Stimulated activated naive CD4-positive, alpha-beta T cell treated with Interleukin-2 at 50 U/mL for 16 hours (primary cell): ENCODE measurements around the gene OAS3.
"Not testable (repeated sequence)": the region's sequence is repeated elsewhere in the genome, so short reads cannot be mapped to it uniquely, and the experiment has no call there.

Experiments used
- DNase-seq: peaks from one replicate; lab custom pipeline; 2025; lab: John Stamatoyannopoulos, UW

Gene OAS3

GRCh38 chr12:112927475-112927874 is 10.8 kb upstream of the OAS3 start:
- no peak for DNase-seq

- no peak for DNase-seq
Measured at GRCh38 chr12:112927925-112928324, 10.3 kb upstream of the OAS3 start.

DNA sequence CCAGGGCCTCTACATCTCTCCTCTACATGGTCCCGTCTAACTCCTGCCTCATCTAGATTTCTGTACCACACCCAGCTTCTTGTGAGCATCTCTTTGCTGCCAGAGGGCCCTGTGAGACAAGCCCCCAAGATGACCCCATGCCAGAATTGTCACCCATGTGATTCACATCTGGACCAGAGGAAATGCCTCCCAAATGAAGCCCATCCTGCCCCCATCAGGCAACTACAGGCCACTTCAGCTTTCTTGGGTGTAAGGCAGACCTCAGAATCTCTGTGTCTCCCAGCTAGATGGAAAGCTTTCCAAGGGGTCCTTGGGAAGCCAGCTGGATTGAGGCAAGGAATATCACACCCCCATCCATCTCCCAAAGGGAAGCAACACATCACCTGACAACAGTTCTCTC is 9.3 kb upstream of the OAS3 start:
- no peak for DNase-seq

DNA sequence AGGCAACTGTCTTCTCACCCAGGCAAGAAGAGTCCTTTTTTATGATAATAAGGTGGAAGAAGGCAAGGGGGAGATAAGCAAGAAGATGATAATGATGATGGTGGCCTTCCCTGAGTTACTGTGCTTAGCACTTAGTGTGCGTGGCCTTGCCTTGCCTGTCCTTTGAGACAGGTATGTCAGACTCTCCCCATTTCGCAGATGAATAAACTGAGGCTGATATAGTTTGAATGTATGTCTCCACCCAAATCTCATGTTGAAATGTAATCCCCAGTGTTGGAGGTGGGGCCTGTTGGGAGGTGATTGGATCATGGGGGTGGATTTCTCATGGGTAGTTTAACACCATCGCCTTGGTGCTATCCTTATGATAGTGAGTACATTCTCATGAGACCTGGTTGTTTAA is 8.6 kb upstream of the OAS3 start:
- DNase-seq, result no peak

- DNase-seq, result no peak
Measured at GRCh38 chr12:112930350-112930749, 7.9 kb upstream of the OAS3 start.

DNA sequence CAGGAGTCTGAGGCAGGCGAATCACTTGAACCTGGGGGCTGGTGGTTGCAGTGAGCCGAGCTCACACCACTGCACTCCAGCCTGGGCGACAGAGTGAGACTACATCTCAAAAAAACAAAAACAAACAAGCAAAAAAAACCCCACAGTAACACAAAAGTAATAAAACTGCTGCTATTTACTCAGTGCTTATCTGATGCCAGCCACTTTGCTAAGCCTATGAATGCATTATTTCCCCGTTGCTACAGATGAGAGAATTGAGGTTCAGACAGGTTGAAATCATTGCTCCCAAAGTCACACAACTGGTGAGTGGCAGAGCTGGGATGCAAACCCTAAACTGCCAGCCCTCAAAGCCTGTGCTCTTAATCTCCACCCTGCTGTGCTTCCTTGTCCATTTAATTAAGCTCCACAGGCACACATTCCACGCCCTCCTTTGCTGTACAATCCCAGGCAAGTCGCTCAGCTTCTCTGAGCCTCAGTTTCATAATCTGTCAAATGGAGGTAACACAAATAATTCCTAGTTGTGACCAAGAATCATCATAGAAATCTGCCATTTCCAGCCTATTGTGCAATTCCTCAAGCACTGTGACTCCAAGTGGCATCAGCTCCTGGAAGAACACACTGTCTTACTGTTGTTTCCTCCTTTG is 5.7 kb upstream of the OAS3 start:
- no peak for DNase-seq

DNA sequence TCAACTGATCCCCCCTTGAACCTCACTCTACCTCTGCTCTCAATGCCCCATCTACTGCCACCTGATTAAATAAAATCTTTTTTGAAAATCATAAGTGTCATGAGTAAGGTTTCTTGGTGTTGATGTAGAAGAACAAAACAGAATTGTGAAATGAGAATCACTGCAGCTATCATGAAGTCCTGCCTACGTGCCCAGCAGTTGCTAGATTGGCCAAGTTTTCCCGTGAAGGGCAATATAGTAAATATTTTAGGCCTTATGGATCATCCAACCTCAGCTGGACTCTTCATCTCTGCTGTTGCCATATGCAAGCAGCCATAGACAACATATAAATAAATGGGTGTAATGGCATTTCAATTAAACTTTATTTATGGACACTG is 5.2 kb upstream of the OAS3 start:
- no peak for DNase-seq

DNA sequence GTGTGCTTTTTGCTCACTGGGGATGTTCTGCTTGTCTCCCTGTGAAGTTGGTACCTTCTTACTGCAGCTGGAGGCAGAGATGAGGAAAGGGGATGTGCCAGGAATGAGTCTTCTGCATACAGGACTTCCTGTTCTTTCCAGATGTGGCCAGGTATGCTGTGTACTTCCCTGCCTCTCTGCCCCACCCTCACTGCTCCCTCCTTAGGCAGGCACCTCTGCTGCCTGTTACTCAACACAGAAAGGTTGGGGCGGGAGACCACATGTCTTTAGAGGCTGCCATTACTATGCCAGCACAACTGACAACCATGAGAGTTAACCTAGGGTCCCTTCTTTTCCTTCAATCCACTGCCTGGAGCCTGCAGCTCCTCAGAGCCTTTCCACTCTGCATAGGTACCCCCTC is 2.0 kb upstream of the OAS3 start:
- DNase-seq, result no peak

GRCh38 chr12:112936927-112937326 is 1.3 kb upstream of the OAS3 start:
- DNase-seq, result no peak

DNA sequence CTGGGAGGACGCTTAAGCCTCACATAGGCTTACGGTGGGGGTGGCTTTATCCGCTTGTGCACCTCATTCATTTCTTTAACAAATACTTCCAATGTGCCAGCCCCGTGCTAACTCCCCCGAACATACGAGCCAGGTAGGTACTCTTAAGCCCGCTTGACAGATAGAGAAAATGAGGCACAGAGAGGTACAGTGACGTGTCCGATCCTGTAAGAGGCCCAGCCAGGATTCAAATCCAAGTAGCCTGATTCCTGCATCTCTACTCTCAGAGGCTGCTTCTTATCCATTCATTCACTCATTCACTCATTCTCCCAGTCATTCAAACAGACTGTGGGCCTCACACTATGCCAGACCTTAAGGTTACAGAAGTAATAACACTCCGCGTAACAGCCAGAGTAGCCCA is 477 bp downstream of the OAS3 start:
- no peak for DNase-seq

- no peak for DNase-seq
Measured at GRCh38 chr12:112939761-112940381, 1.6 kb downstream of the OAS3 start.

DNA sequence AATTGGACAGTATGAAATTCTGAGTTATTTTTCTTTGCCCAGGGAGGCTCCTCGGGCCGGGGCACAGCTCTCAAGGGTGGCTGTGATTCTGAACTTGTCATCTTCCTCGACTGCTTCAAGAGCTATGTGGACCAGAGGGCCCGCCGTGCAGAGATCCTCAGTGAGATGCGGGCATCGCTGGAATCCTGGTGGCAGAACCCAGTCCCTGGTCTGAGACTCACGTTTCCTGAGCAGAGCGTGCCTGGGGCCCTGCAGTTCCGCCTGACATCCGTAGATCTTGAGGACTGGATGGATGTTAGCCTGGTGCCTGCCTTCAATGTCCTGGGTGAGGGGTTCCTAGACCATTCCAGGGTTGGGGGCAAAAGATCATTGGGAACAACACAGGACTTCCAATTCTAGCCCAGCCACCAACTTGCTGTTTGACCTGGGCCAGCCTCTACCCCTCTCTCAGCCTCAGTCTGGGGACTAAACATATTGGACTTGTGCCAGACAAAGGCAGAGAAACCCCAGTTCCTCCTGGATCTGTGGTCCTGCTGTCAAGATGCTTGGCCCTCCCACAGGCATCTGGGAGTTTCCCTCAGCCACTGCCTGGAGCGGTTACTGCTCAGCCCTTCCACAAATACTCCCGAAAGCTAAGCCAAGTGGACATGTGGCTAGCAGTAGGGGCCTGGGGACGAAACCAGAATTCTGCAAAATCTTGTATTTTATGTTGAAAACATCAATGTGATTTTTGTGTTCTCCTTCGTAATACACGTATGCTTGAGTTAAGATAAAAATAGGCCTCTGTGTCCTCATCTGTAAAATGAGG is 3.5 kb downstream of the OAS3 start:
- no peak for DNase-seq

- DNase-seq, result no peak
Measured at GRCh38 chr12:112942572-112942971, 4.3 kb downstream of the OAS3 start.

- no peak for DNase-seq
Measured at GRCh38 chr12:112944024-112944690, 5.9 kb downstream of the OAS3 start.

DNA sequence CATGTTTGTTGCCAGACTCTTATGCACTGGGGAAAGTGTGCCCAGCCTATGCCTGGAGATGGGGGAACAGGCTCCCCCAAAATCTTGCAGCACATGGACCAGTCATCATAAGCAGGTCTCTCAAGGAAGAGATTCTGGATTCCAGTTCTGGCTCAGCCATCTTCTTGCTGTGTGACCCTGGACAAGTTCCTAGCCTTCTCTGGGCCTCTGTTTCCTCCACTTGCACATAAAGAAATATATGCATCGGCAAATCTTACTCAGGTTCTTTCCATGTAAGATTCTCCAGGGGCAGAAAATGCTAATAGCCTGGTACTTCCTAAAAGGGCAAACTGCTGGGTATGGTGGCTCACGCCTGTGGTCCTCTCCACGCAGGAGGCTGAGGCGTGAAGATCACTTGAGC is 7.2 kb downstream of the OAS3 start:
- DNase-seq, result no peak

- DNase-seq, result no peak
Measured at GRCh38 chr12:112946236-112947000, 8.1 kb downstream of the OAS3 start.

- DNase-seq, result no peak
Measured at GRCh38 chr12:112947314-112947713, 9.0 kb downstream of the OAS3 start.

DNA sequence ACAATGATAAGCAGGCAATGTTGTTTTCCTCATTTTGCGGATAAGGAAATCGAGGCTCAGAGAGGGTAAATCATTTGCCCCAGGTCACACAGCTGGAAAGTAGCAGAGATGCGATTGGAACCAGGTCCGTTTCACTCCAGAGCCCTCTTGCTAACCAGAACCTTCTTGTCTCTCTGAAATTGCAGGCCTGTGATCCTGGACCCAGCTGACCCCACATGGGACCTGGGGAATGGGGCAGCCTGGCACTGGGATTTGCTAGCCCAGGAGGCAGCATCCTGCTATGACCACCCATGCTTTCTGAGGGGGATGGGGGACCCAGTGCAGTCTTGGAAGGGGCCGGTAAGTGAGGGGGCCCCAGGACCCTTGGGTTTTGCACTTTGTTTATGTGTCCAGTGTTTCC is 9.5 kb downstream of the OAS3 start:
- DNase-seq, result no peak

DNA sequence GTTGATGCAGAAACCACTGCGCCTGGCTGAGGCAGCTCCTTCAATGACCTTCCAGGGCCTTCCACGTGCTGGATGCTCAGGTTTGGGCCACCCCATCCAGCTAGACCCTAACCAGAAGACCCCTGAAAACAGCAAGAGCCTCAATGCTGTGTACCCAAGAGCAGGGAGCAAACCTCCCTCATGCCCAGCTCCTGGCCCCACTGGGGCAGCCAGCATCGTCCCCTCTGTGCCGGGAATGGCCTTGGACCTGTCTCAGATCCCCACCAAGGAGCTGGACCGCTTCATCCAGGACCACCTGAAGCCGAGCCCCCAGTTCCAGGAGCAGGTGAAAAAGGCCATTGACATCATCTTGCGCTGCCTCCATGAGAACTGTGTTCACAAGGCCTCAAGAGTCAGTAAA is 10.5 kb downstream of the OAS3 start:
- DNase-seq, result no peak

- no peak for DNase-seq
Measured at GRCh38 chr12:112950701-112951100, 12.4 kb downstream of the OAS3 start.

GRCh38 chr12:112957125-112957524 is 18.9 kb downstream of the OAS3 start:
- DNase-seq, result not testable (repeated sequence)

- DNase-seq, result no peak
Measured at GRCh38 chr12:112961074-112961473, 22.8 kb downstream of the OAS3 start.
